ENCODE data around the gene PDIA3.
"Not testable (repeated sequence)": the region's sequence is repeated elsewhere in the genome, so short reads cannot be mapped to it uniquely, and the experiment has no call there.

PDIA3 gene

DNA sequence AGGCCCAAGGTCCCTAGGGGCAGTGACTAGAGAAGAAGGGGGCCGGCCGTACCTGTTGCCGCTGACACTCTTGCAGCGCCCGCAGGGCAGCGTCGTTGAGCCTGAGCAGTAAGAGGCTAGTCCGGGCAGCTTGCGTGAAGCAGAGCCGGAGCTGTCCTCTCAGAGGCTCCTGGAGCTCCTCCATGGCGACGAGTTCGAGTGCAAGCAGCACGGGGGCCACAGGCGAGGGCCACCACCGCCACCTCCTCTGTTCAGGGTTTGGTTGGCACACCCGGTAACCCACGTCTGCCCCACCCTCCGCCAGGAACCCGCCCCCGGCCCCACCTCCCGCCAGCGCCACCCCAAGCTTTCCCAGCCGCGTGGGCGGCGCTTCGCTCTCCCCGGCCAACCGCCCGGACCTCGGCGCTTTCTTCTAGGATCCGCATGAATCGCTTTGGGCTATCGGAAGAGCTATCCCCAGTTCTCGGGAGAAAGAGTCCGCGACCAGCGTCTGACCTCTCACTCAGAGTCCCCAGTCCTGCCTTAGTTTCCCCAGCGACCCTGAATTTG is 30.6 kb downstream of the PDIA3 start, which contains the start of gene ELL3:
Gene ELL3 (minus strand): TSS at position 249 of the 549 bp plus-strand sequence. CDS start 65 bp downstream, at position 184.
- peak; percentile 43 to 47 for DNase-seq (ENCODE audit: low read depth in 2 of 2)

DNA sequence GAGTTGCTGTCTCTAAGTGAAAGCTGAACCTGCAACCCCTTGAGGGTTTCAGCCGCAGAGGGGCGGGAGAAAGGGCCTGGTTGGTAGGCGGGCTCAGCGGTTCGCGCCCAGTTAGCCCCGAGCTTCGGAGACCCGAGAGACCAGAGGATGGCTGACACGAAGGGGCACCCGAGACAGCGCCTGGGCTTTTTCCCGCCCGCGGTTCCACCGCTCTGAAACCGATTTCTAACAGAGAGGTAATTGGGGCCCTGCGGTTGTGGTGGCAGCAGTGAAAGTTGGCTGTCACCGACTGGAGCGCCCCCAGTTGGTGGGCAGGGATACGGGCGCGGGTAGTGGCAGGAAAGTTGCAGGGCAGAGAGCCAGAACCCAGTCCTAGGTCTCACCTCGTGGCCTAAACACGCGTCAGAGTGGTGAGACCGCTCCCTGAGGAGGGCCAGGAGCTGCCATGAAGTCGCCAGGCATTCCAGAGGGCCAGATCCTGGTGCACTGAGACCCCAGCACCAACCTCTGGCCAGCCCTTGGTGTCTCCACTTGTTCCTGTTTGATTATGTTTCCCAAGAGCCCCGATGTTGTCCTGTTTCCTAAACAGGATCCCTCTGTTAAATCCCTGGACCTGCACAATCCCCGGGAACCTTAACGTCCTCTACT is 31.2 kb downstream of the PDIA3 start:
- peak; percentile 37 to 64 for DNase-seq (ENCODE audit: low read depth in 2 of 2)

DNA sequence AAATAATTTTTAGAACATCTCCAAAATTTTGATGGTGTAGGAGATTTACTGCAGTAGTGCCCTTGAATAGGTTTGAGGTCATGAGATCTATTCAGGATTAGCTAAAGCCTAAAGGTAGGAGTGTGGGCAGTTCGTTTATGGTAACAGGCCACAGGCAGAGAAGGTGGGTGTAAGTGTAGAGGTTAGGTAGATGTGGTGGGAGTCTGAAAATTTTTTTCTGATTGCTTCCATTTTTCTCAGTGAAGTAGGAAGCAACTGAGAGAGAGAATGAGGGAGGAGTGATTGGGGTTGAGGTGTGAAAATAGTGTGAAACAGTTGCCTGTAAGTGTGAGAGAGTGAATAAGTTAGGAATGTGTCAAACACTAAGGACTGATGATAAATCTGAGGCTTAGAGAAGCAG is 32.8 kb downstream of the PDIA3 start:
- no peak for DNase-seq (ENCODE audit: low read depth in 2 of 2)

DNA sequence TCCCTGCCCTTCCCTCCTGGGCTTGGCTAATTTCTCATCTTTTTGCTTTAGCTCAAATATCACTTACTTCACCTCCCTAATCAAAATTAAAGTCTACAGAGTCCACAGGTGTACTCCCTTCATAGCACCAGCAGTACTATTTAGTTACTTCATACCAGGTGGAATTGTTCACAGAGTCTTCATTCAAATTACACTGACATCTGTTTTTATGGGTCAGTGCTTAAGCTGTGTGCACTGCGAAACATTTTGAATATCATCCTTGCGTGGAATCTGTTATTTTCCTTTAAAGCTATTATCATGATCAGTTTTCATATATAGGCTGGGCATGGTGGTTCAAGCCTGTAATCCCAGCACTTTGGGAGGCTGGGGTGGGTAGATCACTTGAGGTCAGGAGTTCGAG is 43.2 kb downstream of the PDIA3 start:
- no peak for DNase-seq (ENCODE audit: low read depth in 2 of 2)

DNA sequence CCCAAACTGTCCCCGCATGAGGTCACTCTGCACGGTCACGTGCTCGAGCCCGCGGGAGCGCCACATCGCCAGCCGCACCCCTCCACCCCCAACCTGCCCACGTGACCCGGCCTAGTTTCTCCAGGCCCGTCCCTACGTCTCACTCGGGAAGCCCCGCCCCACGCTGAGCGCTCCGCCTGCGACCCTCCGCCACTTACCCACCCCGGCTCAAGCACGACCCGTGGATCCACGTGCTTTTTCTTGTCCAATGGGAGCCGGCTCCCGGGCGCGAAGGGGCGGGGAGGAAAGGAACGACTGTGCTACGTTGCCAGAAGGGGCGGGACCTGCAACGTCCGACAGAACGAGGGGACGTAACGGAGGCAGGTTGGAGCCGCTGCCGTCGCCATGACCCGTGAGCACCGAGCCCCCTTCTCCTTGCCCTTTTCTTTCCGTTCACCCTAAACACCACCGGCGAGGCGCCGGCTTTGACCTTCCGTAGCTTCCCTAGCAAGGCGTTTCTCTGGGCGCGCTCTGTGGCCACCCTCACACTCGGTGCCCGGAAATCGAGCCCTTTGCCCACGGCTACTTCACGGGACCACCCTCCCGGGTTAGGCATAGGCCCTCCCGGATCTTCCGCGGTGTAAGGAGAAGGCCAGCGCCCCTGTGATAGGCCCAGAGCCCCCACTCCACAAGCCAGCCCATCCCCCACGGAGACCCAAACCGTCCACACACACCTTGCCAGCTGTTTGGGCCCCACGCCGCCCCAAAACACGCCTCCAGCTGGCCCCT is 45.9 kb downstream of the PDIA3 start, which contains the start of gene SERF2:
Gene SERF2 (plus strand): TSS at position 328 of the 768 bp plus-strand sequence. CDS start 57 bp downstream, at position 385.
- peak; percentile 98 to 99 for DNase-seq (ENCODE audit: low read depth in 2 of 2)

DNA sequence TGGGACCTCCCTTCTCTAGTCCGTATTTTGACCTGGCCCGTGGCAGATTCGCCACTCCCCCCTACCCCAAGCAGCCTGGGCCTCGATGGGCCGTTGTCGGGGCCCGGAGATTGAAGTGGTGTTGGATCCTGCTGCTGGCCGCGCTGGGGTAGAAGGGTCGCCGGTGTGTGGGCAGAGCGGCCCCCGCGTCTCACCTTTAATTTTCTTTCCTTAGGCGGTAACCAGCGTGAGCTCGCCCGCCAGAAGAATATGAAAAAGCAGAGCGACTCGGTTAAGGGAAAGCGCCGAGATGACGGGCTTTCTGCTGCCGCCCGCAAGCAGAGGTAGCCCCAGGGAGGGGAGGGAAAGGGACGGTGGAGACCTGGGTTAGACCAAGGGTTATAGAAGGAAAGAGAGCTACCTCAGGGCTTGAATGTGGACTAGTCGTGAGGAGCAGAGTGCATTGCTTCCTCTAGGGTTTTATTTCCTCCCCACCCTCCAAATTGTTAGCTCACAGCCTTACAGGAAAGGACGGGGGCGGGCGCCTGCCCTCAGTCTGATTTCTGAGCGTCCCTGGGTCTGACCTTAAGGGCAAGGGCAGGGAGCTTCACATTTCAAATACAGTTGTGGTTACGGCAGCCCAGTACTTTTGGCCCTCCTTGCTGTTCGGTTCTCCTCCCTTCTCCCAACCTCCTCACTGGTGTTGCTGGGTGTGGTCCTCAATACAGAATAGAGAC is 46.7 kb downstream of the PDIA3 start:
- DNase-seq (ENCODE audit: low read depth in 2 of 2) = no peak

DNA sequence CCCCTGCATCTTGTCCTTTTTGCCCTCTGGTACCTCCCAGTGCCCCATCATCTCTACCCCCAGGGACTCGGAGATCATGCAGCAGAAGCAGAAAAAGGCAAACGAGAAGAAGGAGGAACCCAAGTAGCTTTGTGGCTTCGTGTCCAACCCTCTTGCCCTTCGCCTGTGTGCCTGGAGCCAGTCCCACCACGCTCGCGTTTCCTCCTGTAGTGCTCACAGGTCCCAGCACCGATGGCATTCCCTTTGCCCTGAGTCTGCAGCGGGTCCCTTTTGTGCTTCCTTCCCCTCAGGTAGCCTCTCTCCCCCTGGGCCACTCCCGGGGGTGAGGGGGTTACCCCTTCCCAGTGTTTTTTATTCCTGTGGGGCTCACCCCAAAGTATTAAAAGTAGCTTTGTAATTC is 47.4 kb downstream of the PDIA3 start:
- no peak for DNase-seq (ENCODE audit: low read depth in 2 of 2)

DNA sequence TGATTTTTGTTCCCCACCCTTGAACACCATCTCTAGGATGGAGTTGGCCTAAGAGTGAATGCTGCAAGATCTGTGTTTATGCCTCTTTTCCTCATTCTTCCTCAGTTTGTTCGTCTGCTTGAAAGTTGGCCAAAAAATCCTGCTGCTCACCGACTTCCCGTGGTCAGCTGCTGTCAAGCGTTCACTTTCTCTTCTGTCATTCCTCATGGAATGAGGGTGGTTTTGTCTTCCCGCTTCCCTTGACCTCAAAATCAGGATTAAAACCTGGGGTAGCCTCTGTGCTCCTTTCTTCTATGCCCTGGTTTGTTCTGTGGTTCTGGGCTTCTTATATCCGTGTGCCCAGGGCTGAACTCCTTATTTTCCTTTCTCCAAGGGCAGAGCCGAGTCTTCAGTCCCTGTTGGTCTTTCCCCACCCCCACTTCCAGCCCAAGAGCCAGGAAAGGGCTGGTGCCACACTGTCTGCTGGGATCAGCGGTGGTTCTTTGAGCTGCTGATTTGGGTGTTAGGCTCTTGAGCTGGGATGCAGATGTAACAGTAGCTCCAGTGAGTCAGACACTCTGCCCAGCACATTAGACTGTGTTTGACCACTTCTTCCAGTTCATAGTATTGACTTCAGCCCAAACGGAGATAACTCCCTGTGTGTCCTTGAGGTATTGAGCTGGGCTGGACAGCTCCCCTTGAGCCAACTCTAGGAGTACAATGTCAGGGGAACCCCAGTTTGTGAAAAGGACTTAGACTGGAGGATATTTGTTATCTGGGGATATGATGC is 48.2 kb downstream of the PDIA3 start:
- DNase-seq (ENCODE audit: low read depth in 2 of 2) = no peak

DNA sequence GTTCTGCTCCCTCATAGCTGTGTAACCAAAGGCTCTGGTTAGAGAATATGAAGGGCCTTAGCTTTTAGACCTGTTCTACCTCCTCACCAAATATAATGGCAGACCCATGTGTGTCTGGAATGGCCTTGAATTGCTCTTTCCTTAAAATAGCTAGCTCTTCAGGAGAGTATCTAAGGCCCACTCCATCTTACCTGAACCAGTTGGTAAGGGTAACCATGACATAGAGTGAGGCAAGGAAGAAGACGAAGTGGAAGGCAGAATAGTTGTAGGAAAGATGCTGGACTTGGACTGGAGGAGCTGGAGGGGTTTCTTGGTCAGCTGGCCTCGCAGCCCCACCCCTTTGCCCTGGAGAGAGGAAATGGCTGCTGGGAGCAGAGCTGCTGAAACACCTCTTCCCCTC is 49.0 kb downstream of the PDIA3 start:
- DNase-seq (ENCODE audit: low read depth in 2 of 2) = no peak

DNA sequence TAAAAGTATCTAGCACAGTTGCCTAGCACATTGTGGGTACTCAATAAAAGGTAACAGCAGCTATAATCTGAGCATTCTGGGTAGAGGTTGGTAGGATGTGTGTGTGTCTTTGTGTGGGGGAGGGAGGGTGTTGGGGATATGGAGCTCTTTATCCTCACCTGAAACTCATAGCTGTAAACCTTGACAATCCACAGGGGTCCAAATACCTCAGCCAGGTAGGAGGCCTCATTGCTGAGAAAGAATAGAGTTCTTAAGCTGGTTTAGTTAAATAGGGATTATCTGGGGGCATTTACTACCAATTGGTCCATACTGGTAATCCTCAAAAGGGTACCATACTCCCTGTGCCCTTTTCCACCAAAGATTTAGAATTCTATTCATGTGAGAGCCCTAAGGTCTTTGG is 49.8 kb downstream of the PDIA3 start:
- no peak for DNase-seq (ENCODE audit: low read depth in 2 of 2)

DNA sequence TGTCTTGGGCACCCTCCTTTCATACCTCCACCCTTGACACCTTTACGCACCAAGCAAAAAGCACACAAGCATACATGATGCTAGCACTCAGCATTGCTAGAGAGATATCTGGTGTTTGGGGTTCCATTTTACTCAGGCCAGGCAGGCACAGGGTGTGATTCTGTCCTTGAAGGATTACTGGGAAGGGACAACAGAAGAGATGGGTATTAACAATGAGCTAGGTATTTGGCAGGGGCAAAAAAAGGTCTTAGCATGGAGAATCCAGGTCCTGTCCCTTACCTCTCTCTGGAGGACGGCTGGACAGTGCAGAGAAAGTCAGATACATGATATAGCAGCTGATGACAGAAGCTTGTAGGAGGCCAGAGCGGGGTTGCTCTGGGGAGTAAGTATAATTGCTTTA is 50.3 kb downstream of the PDIA3 start:
- no peak for DNase-seq (ENCODE audit: low read depth in 2 of 2)

DNA sequence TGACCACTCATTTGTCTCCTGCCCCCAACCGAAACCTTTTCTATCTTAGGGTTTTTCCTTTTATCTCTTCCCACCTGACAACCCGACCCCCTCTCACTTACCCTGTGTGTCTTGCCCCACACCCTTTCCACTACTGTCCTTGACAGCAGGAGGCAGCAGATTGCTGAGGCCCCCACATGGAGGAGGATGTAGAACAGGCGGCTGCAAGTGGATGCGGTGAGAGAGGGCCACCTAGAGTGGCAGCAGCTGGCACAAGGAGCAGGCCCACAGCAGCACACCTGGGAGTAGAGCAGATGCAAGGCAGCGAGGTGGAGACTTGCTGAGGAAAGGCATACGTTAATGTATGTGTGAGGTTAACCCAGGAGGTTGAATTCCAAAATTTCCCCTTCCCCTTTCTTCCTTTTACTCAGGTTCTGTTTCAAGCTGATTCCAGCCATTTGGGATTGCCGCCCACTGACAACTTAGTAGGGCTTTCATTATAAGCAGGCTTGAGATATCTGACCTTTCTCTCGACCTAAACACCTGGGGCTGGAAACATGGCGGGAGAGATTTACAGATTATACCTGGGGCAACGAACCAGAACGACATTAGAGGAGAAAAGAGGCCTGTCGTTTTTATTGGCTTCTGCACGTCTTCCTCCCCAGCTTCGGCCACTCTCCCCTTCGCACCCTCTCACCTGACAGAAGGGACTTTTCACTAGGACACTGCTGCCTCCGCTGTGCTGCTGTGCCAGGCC is 53.1 kb downstream of the PDIA3 start:
- DNase-seq (ENCODE audit: low read depth in 2 of 2) = no peak

DNA sequence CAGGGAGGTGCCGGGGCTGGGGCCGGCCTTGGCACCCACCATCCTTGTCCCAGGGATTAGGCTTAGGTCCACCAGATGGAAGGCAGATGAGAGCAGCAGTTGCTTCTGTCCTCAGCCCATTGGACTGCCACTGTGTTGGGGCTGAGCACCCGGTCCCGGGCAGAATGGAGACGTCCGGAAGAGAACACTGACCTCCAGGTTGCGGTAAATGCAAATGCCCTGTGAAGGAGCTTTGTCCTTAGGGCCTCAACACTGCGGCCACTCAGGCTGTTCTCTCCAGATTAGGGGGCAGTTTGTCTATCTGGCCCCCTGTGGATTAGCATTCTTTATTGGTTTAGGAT is 53.7 kb downstream of the PDIA3 start, which contains the start of gene SERINC4:
Gene SERINC4 (minus strand): TSS at position 276 of the 341 bp plus-strand sequence. CDS start 234 bp downstream, at position 42.
- no peak for DNase-seq (ENCODE audit: low read depth in 2 of 2)

DNA sequence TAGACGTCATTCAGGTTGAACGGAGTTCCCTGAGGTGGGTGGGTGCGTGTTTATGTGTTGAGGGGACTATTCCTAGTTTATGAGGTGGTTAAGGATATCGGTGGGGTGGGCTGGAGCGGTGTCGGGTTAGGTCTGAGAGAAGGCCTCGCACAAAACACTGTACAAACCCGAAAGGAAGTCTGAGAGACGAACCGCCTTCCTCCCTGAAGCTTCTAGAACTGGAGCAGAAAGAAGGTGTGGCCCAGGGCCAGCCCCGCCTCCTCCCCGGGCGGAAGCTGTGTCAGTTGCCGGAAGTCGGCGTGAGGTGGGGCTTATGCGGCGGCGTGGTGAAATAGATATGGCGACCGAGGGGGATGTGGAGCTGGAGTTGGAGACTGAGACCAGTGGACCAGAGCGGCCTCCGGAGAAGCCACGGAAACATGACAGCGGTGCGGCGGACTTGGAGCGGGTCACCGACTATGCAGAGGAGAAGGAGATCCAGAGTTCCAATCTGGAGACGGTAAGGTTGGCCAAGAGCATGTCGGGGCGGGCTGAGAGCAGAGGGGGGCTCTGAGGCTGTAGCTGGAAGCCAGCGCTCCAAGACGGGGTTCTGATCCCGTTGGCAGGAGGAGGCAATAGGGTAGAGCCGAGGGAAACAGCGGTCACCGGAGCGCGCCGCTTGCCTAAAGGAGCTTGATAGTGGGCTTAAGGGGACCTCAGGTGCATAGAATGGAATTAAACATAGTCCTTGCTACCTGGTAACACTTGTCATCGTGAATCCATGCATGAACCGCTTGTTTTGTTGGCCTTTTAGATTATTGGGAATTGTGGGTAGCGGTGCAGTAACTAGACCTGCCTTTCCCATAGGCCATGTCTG is 54.3 kb downstream of the PDIA3 start, which contains the start of gene HYPK:
Gene HYPK (plus strand): TSS at position 314 of the 856 bp plus-strand sequence. CDS start 24 bp downstream, at position 338.
- DNase-seq (ENCODE audit: low read depth in 2 of 2) = peak; percentile 75 to 83

DNA sequence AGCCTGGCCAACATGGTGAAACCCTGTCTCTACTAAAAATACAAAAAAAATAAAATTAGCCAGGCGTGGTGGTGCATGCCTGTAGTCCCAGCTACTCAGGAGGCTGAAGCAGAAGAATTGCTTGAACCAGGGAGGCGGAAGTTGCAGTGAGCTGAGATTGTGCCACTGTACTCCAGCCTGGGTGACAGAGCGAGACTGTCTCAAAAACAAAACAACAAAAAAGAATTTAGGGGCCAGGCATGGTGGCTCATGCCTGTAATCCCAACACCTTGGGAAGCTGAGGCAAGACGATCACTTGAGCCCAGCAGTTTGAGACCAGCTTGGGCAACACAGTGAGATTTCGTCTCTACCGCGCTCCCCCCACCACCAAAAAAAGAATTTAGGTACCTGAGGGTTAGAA is 56.4 kb downstream of the PDIA3 start:
- not testable (repeated sequence) for DNase-seq (ENCODE audit: low read depth in 2 of 2)

DNA sequence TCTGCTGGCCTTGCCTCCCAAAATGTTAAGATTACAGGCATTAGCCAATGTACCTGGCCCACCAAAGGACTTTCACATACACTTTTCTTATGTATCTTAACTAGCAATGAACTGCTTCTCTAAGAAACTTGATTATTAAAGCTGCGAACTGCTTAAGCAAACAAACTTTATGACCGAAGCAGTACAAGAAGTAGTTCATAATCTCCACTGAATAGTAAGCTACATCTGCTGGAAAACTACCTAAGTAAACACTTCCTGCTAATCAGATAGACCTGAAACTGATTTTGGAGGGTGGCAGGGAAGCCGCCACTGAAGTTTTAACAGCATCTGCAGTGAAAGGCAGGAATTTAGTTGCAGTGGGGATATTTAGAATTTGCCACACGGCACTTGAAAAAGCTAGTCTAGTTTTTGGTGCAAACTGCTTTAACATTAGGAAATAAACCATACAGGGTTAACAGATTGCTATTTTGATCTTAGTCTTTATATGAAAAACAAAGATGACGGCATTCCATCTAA is 62.3 kb downstream of the PDIA3 start:
- no peak for DNase-seq (ENCODE audit: low read depth in 2 of 2)

DNA sequence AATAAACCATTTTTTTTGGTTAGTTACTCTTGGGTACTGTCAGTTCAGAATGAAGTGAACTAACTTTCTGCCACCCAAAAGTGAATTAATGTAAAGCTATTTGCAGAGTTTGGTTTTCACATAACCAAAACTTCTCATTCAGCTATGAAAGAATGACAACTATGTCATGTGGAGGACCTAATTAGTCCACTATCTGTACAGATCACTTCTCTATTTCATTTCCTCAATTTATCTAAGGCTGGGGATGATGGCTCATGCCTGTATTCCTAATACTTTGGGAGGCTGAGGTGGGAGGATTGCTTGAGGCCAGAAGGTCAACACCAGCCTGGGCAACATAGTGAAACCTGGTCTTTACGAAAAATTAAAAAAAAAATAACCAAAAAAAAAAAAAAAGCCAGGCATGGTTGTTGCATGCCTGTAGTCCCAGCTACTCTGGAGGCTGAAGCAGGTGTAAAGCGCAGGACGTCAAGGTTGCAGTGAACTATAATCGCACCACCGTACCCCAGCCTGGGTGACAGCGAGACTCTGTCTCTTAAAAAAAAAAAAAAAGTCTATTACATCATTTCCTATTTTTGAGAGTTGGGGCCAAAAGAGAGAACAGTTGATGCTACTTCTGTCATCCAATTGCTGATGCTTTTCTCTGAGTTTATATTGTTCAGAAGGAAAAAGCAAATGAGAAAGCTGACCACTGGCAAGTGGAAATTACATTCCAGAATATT is 62.9 kb downstream of the PDIA3 start:
- no peak for DNase-seq (ENCODE audit: low read depth in 2 of 2)

DNA sequence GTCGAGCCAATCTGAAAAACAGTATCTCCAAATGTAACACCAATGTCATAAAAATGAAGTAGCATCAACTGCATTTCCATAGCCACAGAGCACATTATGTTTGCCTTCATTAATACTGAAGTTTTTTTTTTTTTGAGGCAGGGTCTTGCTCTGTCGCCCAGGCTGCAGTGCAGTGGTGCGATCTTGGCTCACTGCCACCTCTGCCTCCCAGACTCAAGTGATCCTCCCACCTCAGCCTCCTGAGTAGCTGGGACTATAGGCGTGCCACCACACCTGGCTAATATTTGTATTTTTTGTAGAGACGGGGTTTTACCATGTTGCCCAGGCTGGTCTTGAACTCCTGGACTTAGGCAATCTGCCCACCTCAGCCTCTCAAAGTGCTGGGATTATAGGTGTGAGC is 68.8 kb downstream of the PDIA3 start:
- not testable (repeated sequence) for DNase-seq (ENCODE audit: low read depth in 2 of 2)

DNA sequence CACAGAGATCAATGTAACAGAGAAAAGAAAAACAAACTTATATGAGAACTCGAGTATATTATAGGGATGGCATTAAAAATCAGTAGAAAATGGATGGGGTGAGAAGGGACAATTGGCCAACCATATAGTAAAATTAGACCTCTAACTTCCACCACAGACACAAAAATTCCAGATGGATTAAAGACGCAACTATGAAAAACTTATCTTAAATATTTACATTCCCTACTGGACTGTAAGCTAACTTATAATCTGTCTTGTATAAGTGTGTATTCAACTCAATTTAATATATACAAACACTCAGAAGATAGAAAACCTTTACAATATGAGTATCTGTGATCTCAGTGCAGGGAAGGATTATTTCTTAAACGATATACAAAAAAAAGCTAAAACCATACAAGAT is 75.3 kb downstream of the PDIA3 start:
- DNase-seq (ENCODE audit: low read depth in 2 of 2) = no peak

All from stimulated activated CD4-positive, alpha-beta T cell treated with anti-CD3 and anti-CD28 coated beads, Interleukin-1b, Interleukin-23, amount 100 ng/mL, for 1 hour (primary cell).